K562 (cell line): ENCODE data around the gene SDC3. TPM values are rescaled to one million over a fixed set of nuclear protein-coding genes. Genes with fewer than 3 reads are reported as not detected.
A peak's percentile ranks its signal among the peaks of the same experiment; 100 is the strongest.

Source experiments
- CBX1 ChIP-seq: sonication (generic); IDR thresholded peaks from 2 replicates; pipeline ENCODE4 v1.6.1; 2016; ENCODE audit warnings: antibody characterized with exemption, low read depth, mild to moderate bottlenecking
- CBX3 ChIP-seq, 2 experiments: IDR thresholded peaks; 1 replicate in 1 of 2; 2 replicates in 1 of 2; pipeline ENCODE4 v1.6.1; 2012; ENCODE audit warnings: inconsistent platforms in 2 of 2, low read length in 2 of 2, borderline replicate concordance in 1 of 2, control low read depth in 1 of 2
- CCAR2 ChIP-seq: fragments of 200-400 bp; formaldehyde crosslinking; IDR thresholded peaks from 2 replicates; pipeline ENCODE4 v1.6.1; 2017; ENCODE audit warnings: mild to moderate bottlenecking, low read depth, low read length
- CHD1 ChIP-seq: fragments of 200-600 bp; sonication (generic); IDR thresholded peaks from one replicate; pipeline ENCODE4 v1.6.1; 2012; ENCODE audit warnings: mild to moderate bottlenecking, moderate library complexity, low read length, inconsistent platforms
- CTCF ChIP-seq, 3 experiments: IDR thresholded peaks in 2 of 3; conservative IDR thresholded peaks in 1 of 3; 2 replicates each; pipeline ENCODE4 v1.5.1; 2011 to 2012; ENCODE audit warnings: low read length in 3 of 3, mild to moderate bottlenecking in 3 of 3, control low read depth in 2 of 3, improper control_type of control experiment in 1 of 3, inconsistent platforms in 1 of 3, low read depth in 1 of 3, mixed read lengths in 1 of 3, moderate library complexity in 1 of 3; ENCODE audit not compliant: insufficient read depth in 2 of 3
- ESRRA ChIP-seq: fragments of 450-650 bp; IDR thresholded peaks from 2 replicates; pipeline ENCODE4 v1.6.1; 2014; ENCODE audit warnings: low read depth, mild to moderate bottlenecking, moderate library complexity, borderline replicate concordance
- HDAC2 ChIP-seq: fragments of 450-650 bp; IDR thresholded peaks from 2 replicates; pipeline ENCODE4 v1.6.1; 2016; ENCODE audit warnings: mild to moderate bottlenecking
- HDGF ChIP-seq: fragments of 450-650 bp; IDR thresholded peaks from 2 replicates; pipeline ENCODE4 v1.6.1; 2016
- KAT2B ChIP-seq: IDR thresholded peaks from one replicate; pipeline ENCODE4 v1.6.1; 2012; ENCODE audit warnings: low read depth, mild to moderate bottlenecking, control low read depth, inconsistent platforms, low read length, moderate library complexity
- KAT7 ChIP-seq: sonication (generic); formaldehyde crosslinking; IDR thresholded peaks from 2 replicates; pipeline ENCODE4 v1.8.0; 2022; ENCODE audit warnings: missing genetic modification reagents, mild to moderate bottlenecking, borderline replicate concordance
- KDM1A ChIP-seq, 2 experiments: fragments of 450-650 bp; IDR thresholded peaks; 2 replicates each; pipeline ENCODE4 v1.6.1; 2016; ENCODE audit warnings: mild to moderate bottlenecking in 2 of 2
- MYBL2 ChIP-seq, 2 experiments: fragments of 450-650 bp in 1 of 2; sonication (generic) in 1 of 2; formaldehyde crosslinking in 1 of 2; IDR thresholded peaks; 2 replicates each; pipeline versions ENCODE4 v1.6.1 to v1.8.1; 2017 to 2022; ENCODE audit warnings: borderline replicate concordance in 1 of 2, inconsistent platforms in 1 of 2, low read depth in 1 of 2, mild to moderate bottlenecking in 1 of 2, missing genetic modification reagents in 1 of 2, moderate library complexity in 1 of 2
- NFXL1 ChIP-seq: fragments of 450-650 bp; formaldehyde crosslinking; IDR thresholded peaks from 2 replicates; pipeline ENCODE4 v1.4.0; 2021; ENCODE audit warnings: mild to moderate bottlenecking
- NONO ChIP-seq, 2 experiments: fragments of 200-400 bp in 1 of 2; fragments of 450-650 bp in 1 of 2; formaldehyde crosslinking in 1 of 2; IDR thresholded peaks; 2 replicates each; pipeline ENCODE4 v1.6.1; 2017; ENCODE audit warnings: low read depth in 2 of 2, mild to moderate bottlenecking in 2 of 2, moderate library complexity in 2 of 2, low read length in 1 of 2
- RB1 ChIP-seq: fragments of 450-650 bp; IDR thresholded peaks from 2 replicates; pipeline ENCODE4 v1.6.1; 2017; ENCODE audit warnings: low read depth, mild to moderate bottlenecking
- RBM25 ChIP-seq: fragments of 200-400 bp; formaldehyde crosslinking; IDR thresholded peaks from 2 replicates; pipeline ENCODE4 v1.6.1; 2018; ENCODE audit warnings: low read length, low read depth, moderate library complexity; ENCODE audit not compliant: severe bottlenecking
- RCOR1 ChIP-seq, 2 experiments: IDR thresholded peaks; 2 replicates each; pipeline ENCODE4 v1.6.1; 2012; ENCODE audit warnings: low read depth in 2 of 2, low read length in 2 of 2, borderline replicate concordance in 1 of 2, improper control_type of control experiment in 1 of 2
- SLC30A9 ChIP-seq: fragments of 250-450 bp; sonication (Bioruptor Pico); IDR thresholded peaks from 2 replicates; pipeline ENCODE4 v1.8.0; 2022; ENCODE audit warnings: mild to moderate bottlenecking, moderate library complexity
- SMAD2 ChIP-seq: fragments of 150-350 bp; IDR thresholded peaks from 2 replicates; pipeline ENCODE4 v1.6.1; 2014; ENCODE audit warnings: low read depth, mild to moderate bottlenecking, low read length
- SMARCA5 ChIP-seq: fragments of 450-650 bp; IDR thresholded peaks from 2 replicates; pipeline ENCODE4 v1.6.1; 2016
- SOX6 ChIP-seq: fragments of 450-650 bp; IDR thresholded peaks from 2 replicates; pipeline ENCODE4 v1.6.1; 2014; ENCODE audit warnings: mild to moderate bottlenecking
- SREBF1 ChIP-seq: fragments of 150-350 bp; IDR thresholded peaks from 2 replicates; pipeline ENCODE4 v1.6.1; 2014; ENCODE audit warnings: antibody characterized with exemption, low read depth, low read length, borderline replicate concordance
- U2AF1 ChIP-seq: fragments of 200-400 bp; formaldehyde crosslinking; optimal IDR thresholded peaks from 2 replicates; pipeline ENCODE3; 2017; ENCODE audit warnings: mild to moderate bottlenecking, low read depth, low read length, moderate library complexity
- ZNF12 ChIP-seq: sonication (generic); formaldehyde crosslinking; IDR thresholded peaks from 2 replicates; pipeline ENCODE4 v1.4.0; 2020; ENCODE audit warnings: mild to moderate bottlenecking, missing genetic modification reagents
- ZNF134 ChIP-seq: fragments of 250-450 bp; sonication (Bioruptor Pico); conservative IDR thresholded peaks from 2 replicates; pipeline ENCODE4 v1.4.0; 2020
- ZNF436 ChIP-seq: fragments of 250-450, 450-650 bp; sonication (Bioruptor Pico); formaldehyde crosslinking; IDR thresholded peaks from 2 replicates; pipeline ENCODE4 v1.7.0; 2020; ENCODE audit warnings: mild to moderate bottlenecking
- ZNF589 ChIP-seq: fragments of 200-800 bp; sonication (Bioruptor generic); IDR thresholded peaks from 2 replicates; pipeline ENCODE4 v1.6.1; 2016; ENCODE audit warnings: low read depth, missing genetic modification characterization, missing compliant biosample characterization
- ZNF707 ChIP-seq: fragments of 250-450 bp; sonication (Bioruptor Pico); conservative IDR thresholded peaks from 2 replicates; pipeline ENCODE4 v1.8.0; 2022; ENCODE audit warnings: inconsistent platforms, mild to moderate bottlenecking, moderate library complexity
- ZNF766 ChIP-seq: fragments of 200-800 bp; sonication (Bioruptor generic); conservative IDR thresholded peaks from 2 replicates; pipeline ENCODE4 v1.6.1; 2016; ENCODE audit warnings: missing genetic modification characterization, missing compliant biosample characterization
- polyA plus RNA-seq, 8 experiments: library from polyadenylated mRNA; depleted of rRNA in 4 of 8; stranded (reverse) in 5 of 8; unstranded in 3 of 8; fragments of >200 nt; fragmentation: Nextera tagmentation in 2 of 8; fragmentation: Illumina TruSeq in 1 of 8; extraction: Ambion mirVana in 2 of 8; extraction: Trizol in 1 of 8; gene quantifications; 2 replicates each; pipeline versions ENCODE4 v1.2.1 to v1.2.3, GENCODE V29; 2011 to 2014; ENCODE audit warnings: inconsistent platforms in 1 of 8, missing spikeins in 1 of 8
- total RNA-seq, 7 experiments: library from RNA; depleted of rRNA in 6 of 7; stranded (reverse); fragments of >200 nt in 6 of 7; fragmentation: Illumina TruSeq in 2 of 7; extraction: Trizol in 2 of 7; gene quantifications; 2 replicates each; pipeline versions ENCODE4 v1.2.1 to v1.2.3, GENCODE V29; 2011 to 2021; ENCODE audit warnings: low replicate concordance in 1 of 7

Gene SDC3
- total and polyA plus RNA-seq, 9 of the 15 experiments (the other 6 are each of a cell fraction or from before 2014, with no cell fraction given): 0.38 to 44.1 (median 12.1) TPM

GRCh38 chr1:30867537-30867936 is 41.0 kb downstream of the SDC3 start (continued):
- no peak for TF ChIP-seq ZNF436 (CRISPR knock-in tag)
- no peak for TF ChIP-seq ZNF134 (CRISPR knock-in tag)
- TF ChIP-seq ZNF12: no peak
- TF ChIP-seq CBX3 (IDR thresholded peaks at IDR 0.05; ENCODE audit: borderline replicate concordance in 1 of 2, low read length in 2 of 2): no peak
- peak; percentile 65; the same call in 1 of the 2 replicates for TF ChIP-seq CBX1
- TF ChIP-seq ESRRA: peak; percentile 40; the same call in 1 of the 2 replicates
- no peak for TF ChIP-seq SOX6
- no peak for TF ChIP-seq ZNF589
- no peak for TF ChIP-seq U2AF1
- TF ChIP-seq RBM25: peak; percentile 93
- TF ChIP-seq ZNF766 (CRISPR knock-in tag): 0 out of 2 replicates have a peak, but pooled peaks have one; percentile 21
- peak; percentile 50 to 77; a peak in 3 of 4 replicates for TF ChIP-seq KDM1A (IDR thresholded peaks at IDR 0.05)
- peak; percentile 50; the same call in 1 of the 2 replicates for TF ChIP-seq HDAC2
- TF ChIP-seq SLC30A9 (CRISPR knock-in tag): no peak
- TF ChIP-seq CHD1: no peak
- no peak for TF ChIP-seq NONO (IDR thresholded peaks at IDR 0.05; ENCODE audit: low read depth in 2 of 2, low read length in 1 of 2)
- no peak for TF ChIP-seq RB1
- TF ChIP-seq SREBF1: no peak
- peak; percentile 81 for TF ChIP-seq SMARCA5
- no peak for TF ChIP-seq CTCF (IDR thresholded peaks at IDR 0.05 in 2 of 3, conservative IDR thresholded peaks at IDR 0.05 in 1 of 3; ENCODE audit: insufficient read depth in 2 of 3, low read depth in 1 of 3, low read length in 3 of 3)
- peak in 1 of 2 experiments; percentile 64; a peak in 2 of 4 replicates for TF ChIP-seq RCOR1 (IDR thresholded peaks at IDR 0.05; ENCODE audit: borderline replicate concordance in 1 of 2, low read depth in 2 of 2, low read length in 2 of 2)
- TF ChIP-seq HDGF: peak; percentile 28; the same call in 1 of the 2 replicates
- no peak for TF ChIP-seq KAT2B
- no peak for TF ChIP-seq ZNF707 (CRISPR knock-in tag)
- TF ChIP-seq SMAD2: no peak
- TF ChIP-seq CCAR2: no peak
- TF ChIP-seq KAT7 (CRISPR knock-in tag): 0 out of 2 replicates have a peak, but pooled peaks have one; percentile 25
- TF ChIP-seq MYBL2 (IDR thresholded peaks at IDR 0.05; ENCODE audit: low read depth): no peak
- TF ChIP-seq MYBL2 (CRISPR knock-in tag; IDR thresholded peaks at IDR 0.05; ENCODE audit: borderline replicate concordance): no peak
- no peak for TF ChIP-seq NFXL1 (CRISPR knock-in tag)
